Activated CD4-positive, alpha-beta T cell treated with anti-CD3 and anti-CD28 coated beads, Interleukin-2, amount 50 U/mL, for 48 hours (primary cell): ENCODE data around the gene HNRNPF.
A peak's percentile ranks its signal among the peaks of the same experiment; 100 is the strongest.

Experiments used
- DNase-seq, 2 experiments: peaks; one replicate each; pipeline ENCODE4 v3.0.0-alpha.2; 2020

Gene HNRNPF

DNA sequence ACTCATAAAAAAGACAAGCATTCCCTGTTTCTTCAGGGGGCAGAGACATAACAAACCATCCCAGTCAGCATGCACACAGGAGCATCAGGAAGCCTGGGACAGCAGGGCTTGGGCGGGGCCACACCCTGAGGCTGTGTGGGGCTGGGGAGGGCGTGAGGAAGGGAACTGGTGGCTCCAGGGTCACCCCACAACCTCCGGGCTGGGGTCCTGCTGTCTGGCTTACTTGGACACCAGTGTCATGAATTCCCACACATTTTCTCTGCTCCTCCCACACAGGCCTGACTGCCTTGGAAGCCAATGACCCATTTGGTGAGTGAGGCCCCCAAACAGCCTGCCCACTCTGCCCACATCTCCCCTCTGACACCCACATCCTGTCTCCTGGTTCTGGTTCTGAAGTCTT is 34.8 kb downstream of the HNRNPF start:
- DNase-seq = no peak

DNA sequence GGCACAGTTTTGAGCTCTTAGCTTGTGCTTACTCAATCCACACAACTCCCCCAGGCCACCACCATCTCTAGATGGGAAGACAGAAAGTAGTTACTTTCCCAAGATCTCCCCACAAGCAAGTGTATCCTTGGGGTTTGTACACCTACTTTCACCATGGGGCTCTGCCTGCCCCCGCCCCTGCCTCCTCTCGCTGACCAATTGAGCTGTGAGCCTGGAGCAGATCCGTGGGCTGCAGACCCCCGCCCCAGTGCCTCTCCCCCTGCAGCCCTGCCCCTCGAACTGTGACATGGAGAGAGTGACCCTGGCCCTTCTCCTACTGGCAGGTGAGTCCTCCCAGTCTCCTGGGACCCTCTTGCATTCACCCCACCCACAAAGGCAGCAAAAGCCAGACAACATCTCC is 35.5 kb downstream of the HNRNPF start:
- DNase-seq = no peak

DNA sequence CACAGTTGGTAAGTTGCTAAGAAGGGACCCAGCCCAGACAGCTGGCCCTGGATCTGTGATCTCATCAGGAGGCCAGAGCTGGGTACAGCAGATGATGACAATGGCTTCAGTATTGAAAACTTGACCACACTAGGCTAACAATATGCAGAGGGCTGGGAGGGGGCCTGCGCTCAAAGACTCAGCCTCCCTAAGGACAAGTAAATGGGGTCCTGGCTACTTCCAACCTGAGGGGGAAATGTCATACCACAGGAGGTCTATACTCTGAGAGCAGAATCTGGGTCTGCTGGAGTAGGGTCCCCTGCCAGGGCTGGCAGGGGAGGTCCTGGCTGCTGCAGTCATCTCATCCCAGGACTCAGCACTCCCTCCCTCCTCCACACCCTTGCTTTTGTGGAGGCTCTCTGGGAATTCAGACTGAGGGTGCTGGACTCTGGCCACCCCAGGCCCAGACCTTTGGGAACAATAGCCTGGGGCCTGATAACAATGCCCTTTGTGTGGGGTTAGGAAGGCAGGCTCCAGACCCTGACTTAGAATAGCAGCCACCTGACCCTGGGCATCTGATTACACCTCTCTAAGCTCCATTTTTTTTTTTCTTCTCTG is 36.1 kb downstream of the HNRNPF start:
- DNase-seq = no peak

GRCh38 chr10:43371418-43371817 is 37.6 kb downstream of the HNRNPF start, which contains the start of gene FXYD4:
Gene FXYD4 (plus strand): TSS chr10:43371636. CDS start chr10:43373747, 2,111 bp downstream.
- no peak for DNase-seq

GRCh38 chr10:43370671-43371215 is 38.2 kb downstream of the HNRNPF start:
- DNase-seq = no peak

DNA sequence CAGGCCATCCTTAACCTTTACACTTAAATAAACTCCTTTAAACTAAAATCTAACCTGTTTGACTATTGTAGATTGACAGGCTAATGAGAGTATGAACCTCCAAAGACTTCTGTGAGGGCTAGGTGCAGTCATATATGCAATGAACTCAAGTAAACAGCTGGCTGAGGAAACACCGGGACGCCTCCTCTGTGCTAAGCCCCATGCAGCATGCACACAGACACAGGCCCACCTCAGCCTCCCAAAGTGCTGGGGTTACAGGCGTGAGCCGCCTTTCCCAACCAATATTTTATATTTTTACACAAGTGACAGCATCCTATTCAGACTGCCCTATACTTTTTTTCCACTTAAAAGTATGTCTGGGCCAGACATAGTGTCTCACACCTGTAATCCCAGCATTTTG is 39.1 kb downstream of the HNRNPF start:
- DNase-seq = no peak

DNA sequence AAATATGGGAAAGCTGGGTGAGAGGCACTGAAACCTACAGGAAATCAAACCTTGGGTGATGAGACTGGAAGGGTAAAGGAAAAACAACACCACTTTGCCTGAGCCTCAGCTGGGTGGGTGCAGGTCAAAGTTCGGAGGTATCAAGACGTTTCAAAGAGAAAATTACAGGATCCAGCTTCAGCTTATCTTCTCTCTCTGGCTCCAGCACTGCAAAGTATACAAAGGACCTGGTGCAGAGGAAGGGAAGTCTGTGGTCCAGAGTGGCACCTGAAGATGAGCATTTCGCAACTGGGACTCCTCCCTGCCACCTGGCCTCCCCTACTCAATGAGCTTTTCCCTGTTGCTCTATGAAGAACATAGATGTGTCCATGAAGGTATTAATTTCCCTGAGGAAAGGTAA is 44.0 kb downstream of the HNRNPF start:
- no peak for DNase-seq

- DNase-seq = peak; percentile 99
These were observed 46.7 kb downstream of the HNRNPF start for GRCh38 chr10:43362191-43362839.

GRCh38 chr10:43361547-43362190 is 47.3 kb downstream of the HNRNPF start:
- DNase-seq = peak; percentile 19 to 38

DNA sequence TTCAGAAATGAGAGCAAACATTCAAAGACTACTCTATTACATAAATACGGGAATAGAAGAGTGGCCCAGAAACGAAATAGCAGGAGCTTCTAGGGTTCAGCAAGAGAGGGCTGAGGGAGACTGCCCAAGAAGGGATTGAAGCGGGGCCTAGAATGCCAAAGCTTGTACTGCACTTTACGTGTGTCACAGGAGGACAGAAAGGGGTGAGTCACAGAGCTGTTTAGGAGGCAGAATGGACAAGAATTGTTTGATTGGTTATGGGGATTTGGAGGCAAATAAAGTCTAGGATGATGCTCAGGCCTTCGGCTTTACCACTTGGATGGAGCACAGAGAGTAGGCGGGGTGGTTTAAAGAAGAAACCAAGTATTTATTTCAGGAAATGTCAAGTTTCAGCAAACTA is 48.9 kb downstream of the HNRNPF start:
- DNase-seq = no peak

DNA sequence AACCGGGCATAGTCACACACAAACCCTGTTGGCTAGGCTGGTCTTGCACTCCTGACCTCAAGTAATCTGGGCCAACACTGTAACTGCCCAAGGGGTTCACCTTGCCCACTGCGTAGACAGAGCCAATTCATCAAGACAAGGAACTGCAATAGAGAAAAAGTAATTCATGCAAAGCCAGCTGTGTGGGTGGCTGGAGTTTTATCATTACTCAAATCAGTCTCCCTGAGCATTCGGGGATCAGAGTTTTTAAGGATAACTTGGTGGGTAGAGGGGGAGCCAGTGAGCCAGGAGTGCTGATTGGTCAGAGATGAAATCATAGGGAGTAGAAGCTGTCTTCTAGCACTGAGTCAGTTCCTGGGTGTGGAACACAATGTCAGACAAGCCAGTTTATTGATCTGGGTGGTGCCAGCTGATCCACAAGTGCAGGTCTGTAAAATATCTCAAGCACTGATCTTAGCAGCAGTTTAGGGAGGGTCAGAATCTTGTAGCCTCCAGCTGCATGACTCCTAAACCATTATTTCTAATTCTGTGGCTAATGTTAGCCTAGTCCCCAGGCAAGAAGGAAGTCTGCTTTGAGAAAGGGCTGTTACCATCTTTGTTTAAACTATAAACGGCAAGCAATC is 53.1 kb downstream of the HNRNPF start:
- DNase-seq = peak; percentile 22 to 49

- DNase-seq = no peak
These were observed 54.1 kb downstream of the HNRNPF start for GRCh38 chr10:43354879-43355380.

DNA sequence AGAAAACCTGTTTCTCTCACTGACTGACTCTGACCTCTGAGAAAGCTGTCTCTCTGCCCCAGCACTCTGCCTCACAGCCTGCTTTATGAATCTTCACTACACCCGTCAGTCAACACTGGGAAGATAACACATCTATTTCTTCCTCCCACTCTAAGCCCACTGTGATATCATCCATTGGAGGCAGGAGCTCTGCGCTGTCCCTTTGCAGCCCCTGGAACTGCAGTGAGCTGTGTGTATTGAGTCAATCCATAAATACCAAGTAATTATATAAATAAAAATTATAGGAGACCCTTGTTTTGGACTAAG is 54.7 kb downstream of the HNRNPF start:
- no peak for DNase-seq

- DNase-seq = no peak
These were observed 55.3 kb downstream of the HNRNPF start for GRCh38 chr10:43353495-43354329.

GRCh38 chr10:43352951-43353350 is 56.0 kb downstream of the HNRNPF start:
- DNase-seq = no peak

- DNase-seq = no peak
These were observed 57.7 kb downstream of the HNRNPF start for GRCh38 chr10:43351301-43351700.

DNA sequence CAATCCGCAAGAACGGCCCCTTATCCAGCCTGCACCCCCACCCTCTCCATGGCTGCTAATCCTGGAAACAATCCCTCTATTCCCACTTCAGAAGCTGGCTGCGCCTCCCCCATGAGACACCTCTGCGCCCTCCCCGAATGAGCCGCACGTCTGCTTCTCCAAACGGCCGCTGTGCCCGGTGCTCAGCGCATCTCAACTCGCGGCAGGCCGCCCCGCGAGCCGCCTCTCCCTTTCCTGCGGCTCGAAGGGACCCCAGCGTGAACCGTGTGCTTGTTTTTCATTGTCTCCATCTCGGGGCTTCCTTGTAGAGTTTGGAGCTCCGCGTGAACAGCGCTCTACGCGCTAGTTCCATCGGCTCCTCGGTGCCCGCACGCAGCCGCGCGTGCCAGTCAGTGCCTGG is 58.3 kb downstream of the HNRNPF start:
- DNase-seq = no peak

DNA sequence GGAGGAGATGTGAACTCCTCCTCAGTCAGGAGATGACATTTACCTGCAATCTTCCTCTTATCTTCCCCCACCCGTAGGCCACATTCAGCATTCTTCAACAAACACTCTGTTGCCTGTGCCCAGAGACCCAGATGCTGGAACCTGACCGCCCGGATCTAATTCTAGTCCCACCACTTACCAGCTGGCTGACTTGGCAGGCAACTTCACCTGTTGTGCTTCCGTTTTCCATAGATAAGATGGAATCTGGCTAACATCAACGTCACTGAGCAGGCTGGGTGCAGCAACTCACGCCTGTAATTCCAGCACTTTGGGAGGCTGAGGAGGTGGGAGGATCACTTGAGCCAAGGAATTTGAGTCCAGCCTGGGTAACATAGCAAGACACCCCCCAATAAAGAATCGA is 58.8 kb downstream of the HNRNPF start:
- DNase-seq = no peak

DNA sequence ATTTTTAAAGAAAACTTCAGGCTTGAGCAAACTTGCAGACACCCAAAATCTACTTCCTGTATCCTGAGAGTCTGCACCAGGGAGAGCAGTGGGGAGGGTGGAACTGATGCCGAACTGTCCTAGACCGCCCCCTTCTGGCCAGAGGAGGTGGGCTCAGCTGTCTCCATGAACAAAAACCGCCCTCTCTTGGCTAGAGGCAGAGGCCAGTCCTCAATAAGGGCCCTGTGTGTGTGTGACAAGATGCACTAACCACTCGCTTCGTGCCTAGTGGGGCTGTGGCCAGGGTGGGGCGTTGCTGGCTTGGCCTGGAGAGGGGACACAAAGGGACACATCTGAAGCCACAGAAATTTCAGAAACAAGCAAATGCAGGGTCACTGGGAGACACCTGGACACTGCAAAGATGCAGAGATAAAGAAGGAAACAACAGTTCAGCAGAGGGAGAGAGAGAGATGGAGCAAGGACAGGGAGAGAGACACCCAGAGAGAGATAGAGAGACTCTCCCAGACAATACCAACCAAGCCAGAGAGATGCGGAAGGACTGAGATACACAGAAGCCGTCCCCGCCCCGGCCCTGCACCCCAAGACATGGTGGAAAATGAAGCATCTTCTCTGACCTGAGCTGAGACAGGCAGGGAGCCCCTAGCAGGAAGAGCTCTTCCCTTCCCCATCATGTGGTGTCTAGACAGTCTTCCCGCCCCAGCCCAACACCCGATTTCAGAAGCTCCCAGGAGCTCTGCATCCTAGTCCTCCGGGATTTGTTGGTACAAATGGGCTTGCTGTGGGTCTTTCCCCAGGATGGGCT is 60.3 kb downstream of the HNRNPF start:
- DNase-seq = peak; percentile 89 to 91

DNA sequence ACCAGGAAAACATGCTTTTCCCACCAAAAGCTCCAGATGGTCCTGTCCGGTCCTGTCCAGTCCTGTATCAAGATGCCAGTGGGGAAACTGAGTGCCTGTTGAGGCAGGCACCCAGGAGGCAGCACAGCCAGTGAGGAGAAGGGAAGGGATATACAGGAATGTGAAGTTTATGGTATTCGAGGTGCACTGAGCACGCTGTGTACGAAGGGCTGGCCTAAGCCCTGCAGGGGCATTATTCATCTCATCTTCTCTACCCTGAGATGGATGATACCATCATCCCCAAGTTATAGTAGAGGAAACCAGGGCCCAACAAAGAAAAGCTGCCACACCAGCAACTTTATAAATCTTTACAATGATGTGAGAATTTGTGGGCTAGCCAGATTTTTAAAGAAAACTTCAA is 61.0 kb downstream of the HNRNPF start:
- DNase-seq = no peak

GRCh38 chr10:43344051-43344450 is 64.9 kb downstream of the HNRNPF start:
- no peak for DNase-seq

DNA sequence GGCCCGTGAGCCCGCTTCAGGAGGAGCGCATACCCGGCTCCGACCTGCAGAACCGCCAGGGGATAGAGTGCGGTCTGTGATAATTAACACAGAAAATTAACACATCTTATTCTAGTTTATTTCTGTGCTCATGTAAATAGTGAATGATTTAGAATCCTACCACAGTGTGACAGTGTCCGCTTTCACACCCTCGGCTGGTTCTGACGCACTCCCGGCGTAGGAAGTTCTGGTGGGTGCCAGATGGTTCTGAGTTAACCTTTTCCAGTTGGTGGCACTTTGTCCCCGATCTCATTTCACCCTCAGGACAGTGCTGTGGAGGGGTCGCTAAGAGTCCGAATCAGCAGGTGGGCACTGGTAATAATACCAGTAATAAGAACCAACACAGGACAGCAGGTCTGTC is 65.9 kb downstream of the HNRNPF start:
- no peak for DNase-seq
